HCT116 (cell line): ENCODE data around the gene CAV2. TPM values are rescaled to one million over a fixed set of nuclear protein-coding genes. Genes with fewer than 3 reads are reported as not detected.

ENCODE experiments used
- total RNA-seq: library from RNA; stranded (reverse); gene quantifications from one replicate; pipeline ENCODE4 v1.2.1, GENCODE V29; 2021; ENCODE audit not compliant: unreplicated experiment

The CAV2 gene
- total RNA-seq, 1 experiment from 2014 or later, result 157 TPM

Other genes with a start within 250 kb of the CAV2 start
- 298 TPM for gene CAV1, start 25.3 kb downstream of the CAV2 start, total RNA-seq
- 200 TPM for gene MET, start 172.5 kb downstream of the CAV2 start, total RNA-seq